Lung (tissue), 12 donors: ENCODE results near the gene ADAMTS1. TPM values are rescaled to one million over a fixed set of nuclear protein-coding genes. Genes with fewer than 3 reads are reported as not detected.
A peak's percentile ranks its signal among the peaks of the same experiment; 100 is the strongest.

Experiments
- ATAC-seq: fragments of 200-7000 bp; cut with Tn5 transposase; one replicate; pipeline ENCODE4 v1.9.1; 2020; ENCODE audit warnings: moderate number of reproducible peaks; ENCODE audit not compliant: insufficient read depth, low FRiP score
- DNase-seq, 3 donors: peaks; one replicate each; pipeline ENCODE4 v3.0.0-alpha.2; 2013 to 2017
- H3K27ac ChIP-seq, 2 donors: one replicate each; pipeline ENCODE4 v1.5.1; 2013; ENCODE audit warnings: mild to moderate bottlenecking in 2 of 2, moderate library complexity in 2 of 2, control low read depth in 1 of 2, inconsistent platforms in 1 of 2, low read depth in 1 of 2, low read length in 1 of 2
- H3K27me3 ChIP-seq, 3 donors: one replicate each; pipeline ENCODE4 v1.5.1; 2013; ENCODE audit warnings: low read length in 2 of 3; ENCODE audit not compliant: control insufficient read depth in 3 of 3, insufficient read depth in 3 of 3
- H3K36me3 ChIP-seq, 4 donors: one replicate each; pipeline ENCODE4 v1.5.1; 2013; ENCODE audit warnings: low read length in 4 of 4, mild to moderate bottlenecking in 1 of 4, moderate library complexity in 1 of 4; ENCODE audit not compliant: control insufficient read depth in 4 of 4, insufficient read depth in 4 of 4
- H3K4me1 ChIP-seq, 5 donors: one replicate each; pipeline ENCODE4 v1.5.1; 2013; ENCODE audit warnings: low read length in 5 of 5, mild to moderate bottlenecking in 2 of 5, moderate library complexity in 1 of 5; ENCODE audit not compliant: control insufficient read depth in 5 of 5, insufficient read depth in 5 of 5
- H3K4me3 ChIP-seq: one replicate; pipeline ENCODE4 v1.5.1; 2013; ENCODE audit warnings: mild to moderate bottlenecking, control low read depth, moderate library complexity
- H3K9ac ChIP-seq, 2 donors: one replicate each; pipeline ENCODE4 v1.5.1; 2013; ENCODE audit warnings: low read length in 2 of 2, control low read depth in 1 of 2; ENCODE audit not compliant: insufficient read depth in 1 of 2
- H3K9me3 ChIP-seq, 4 donors: one replicate each; pipeline ENCODE4 v1.5.1; 2013; ENCODE audit warnings: low read length in 3 of 4, mild to moderate bottlenecking in 1 of 4, moderate library complexity in 1 of 4; ENCODE audit not compliant: control insufficient read depth in 4 of 4, insufficient read depth in 3 of 4
- CTCF ChIP-seq: IDR thresholded peaks from 2 replicates; pipeline ENCODE4 v1.5.1; 2012; ENCODE audit warnings: mild to moderate bottlenecking; ENCODE audit errors: control extremely low read depth, extremely low read depth
- WGBS, 2 donors: extraction: QIAGEN DNeasy Blood & Tissue Kit; methylation state at CpG; one replicate each; pipeline ENCODE4 v1.1.7; 2013; 5-methylcytosine and 5-hydroxymethylcytosine counted together
- polyA plus RNA-seq, 2 donors: library from polyadenylated mRNA; stranded (reverse); fragments of 200-250 nt; gene quantifications; one replicate each; pipeline ENCODE4 v1.2.1, GENCODE V29; 2013
- total RNA-seq, 2 donors: library from RNA; depleted of rRNA in 1 of 2; stranded (reverse); fragments of >200 nt in 1 of 2; gene quantifications; one replicate each; pipeline ENCODE4 v1.2.1, GENCODE V29; 2014 to 2021
- donor health status: control.
- donor health status: control.
- donor health status: Bipolar disorder and iron deficiency.
- donor health status: healthy.
- donor health status: DM: yes; HTN: yes; CAD: no.

Gene ADAMTS1
- total and polyA plus RNA-seq, 4 donors: 15.3 to 165 (median 84.4) TPM

- ATAC-seq: no peak
- no peak for TF ChIP-seq CTCF
- peaks cover 0 to 2% (median under 1%) of the 10 kb centered on the region in 5 donors for H3K4me1 ChIP-seq
- no peak for DNase-seq
- H3K27me3 ChIP-seq: no peaks in the 10 kb centered on the region
- no peak overlapping the region for H3K4me3 ChIP-seq
- no peaks in the 10 kb centered on the region for H3K36me3 ChIP-seq
- H3K9ac ChIP-seq: no peak overlapping the region
- WGBS, 2 donors: 76 to 84% methylated on average over 5 of the region's 5 CpGs
- H3K27ac ChIP-seq: no peak overlapping the region
- no peaks in the 10 kb centered on the region for H3K9me3 ChIP-seq
Observed at GRCh38 chr21:26806801-26807295, 38.4 kb downstream of the ADAMTS1 start.

- 66 to 83% methylated on average over 5 of the region's 5 CpGs for WGBS, 2 donors
- ATAC-seq (no peak), DNase-seq (no peak)
- TF ChIP-seq CTCF: no peak
- H3K9me3 ChIP-seq: no peaks in the 10 kb centered on the region
- peaks cover 0 to 10% (median 5%) of the 10 kb centered on the region in 5 donors for H3K4me1 ChIP-seq
- H3K4me3 ChIP-seq: no peak overlapping the region
- H3K27ac ChIP-seq: no peak overlapping the region
- no peaks in the 10 kb centered on the region for H3K27me3 ChIP-seq
- H3K36me3 ChIP-seq: no peaks in the 10 kb centered on the region
- H3K9ac ChIP-seq: no peak overlapping the region
Observed at GRCh38 chr21:26804895-26805609, 40.2 kb downstream of the ADAMTS1 start.

GRCh38 chr21:26801498-26801897 is 43.7 kb downstream of the ADAMTS1 start:
- ATAC-seq (no peak), DNase-seq (peak in 2 of 3 donors; percentile 47 to 66)
- peaks cover 0 to 11% (median 7%) of the 10 kb centered on the region in 5 donors for H3K4me1 ChIP-seq
- no peak overlapping the region for H3K4me3 ChIP-seq
- no peak for TF ChIP-seq CTCF
- 35 to 45% methylated on average over 1 of the region's 1 CpG for WGBS, 2 donors
- no peaks in the 10 kb centered on the region for H3K36me3 ChIP-seq
- no peak overlapping the region for H3K9ac ChIP-seq
- no peaks in the 10 kb centered on the region for H3K27me3 ChIP-seq
- no peaks in the 10 kb centered on the region for H3K9me3 ChIP-seq
- peak overlapping the region in 1 of 2 donors; percentile 4 for H3K27ac ChIP-seq
